NCI-H524 (cell line): Measurements from ENCODE around the gene GSX1.
"Not testable (repeated sequence)": the region's sequence is repeated elsewhere in the genome, so short reads cannot be mapped to it uniquely, and the experiment has no call there.

Experiments used
- DNase-seq, 2 experiments: peaks; one replicate each; lab custom pipeline; 2025; lab: John Stamatoyannopoulos, UW

The GSX1 gene

DNA sequence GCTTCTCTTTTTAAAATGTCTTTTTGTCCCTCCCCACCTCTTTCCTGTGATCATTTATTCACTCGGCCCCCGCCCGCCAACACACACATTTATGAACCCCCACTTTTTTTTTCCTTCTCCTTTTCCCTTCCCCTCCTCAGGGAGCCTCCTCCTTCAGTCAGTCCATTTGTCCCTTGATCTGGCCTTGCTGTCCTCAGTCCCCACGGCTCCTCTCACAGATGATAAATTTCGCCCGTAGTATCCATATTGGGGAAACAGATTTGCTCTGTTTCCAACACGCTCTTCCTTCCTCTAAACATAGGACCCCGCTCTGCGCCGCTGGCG, 2.0 kb downstream of the GSX1 start:
- peak in 1 of 2 experiments; percentile 7 for DNase-seq

DNA sequence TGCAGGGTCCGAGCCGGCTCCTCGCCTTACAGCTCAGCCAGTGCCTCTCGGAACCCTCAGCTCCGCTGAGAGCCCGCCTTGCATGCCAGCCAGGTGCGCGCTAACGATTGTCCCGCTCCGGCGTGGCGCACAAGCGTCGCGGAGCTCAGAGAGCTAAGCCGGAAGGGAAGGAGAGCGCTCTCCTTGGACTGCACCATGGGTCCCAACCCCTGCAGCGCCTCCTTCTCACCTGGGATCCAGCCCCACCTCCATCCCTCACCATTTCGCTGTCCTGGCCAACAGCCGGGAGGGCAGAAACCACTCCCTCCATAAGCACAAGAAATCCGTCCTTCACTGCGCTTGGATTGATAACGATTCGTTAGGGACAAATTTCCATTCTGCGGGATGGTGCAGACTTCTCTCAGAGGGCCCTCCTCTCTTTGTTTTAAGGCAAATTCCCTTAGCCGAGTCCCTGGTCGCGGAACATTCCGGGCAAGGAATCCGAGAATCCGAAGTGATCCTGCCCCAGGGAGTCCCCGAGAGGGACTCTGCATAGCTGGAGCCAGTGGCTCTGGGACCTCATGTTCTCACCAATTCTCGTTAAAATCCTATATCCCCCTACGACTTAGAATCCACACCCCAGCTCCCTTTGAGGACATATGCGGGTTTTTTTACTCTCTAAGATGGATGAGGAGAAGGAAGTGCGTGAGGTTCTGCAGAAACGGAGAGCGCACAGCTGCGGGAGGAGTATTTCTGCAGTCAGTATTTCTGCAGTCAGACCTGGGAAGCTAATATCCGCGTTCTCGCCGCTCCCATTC, 2.8 kb downstream of the GSX1 start:
- DNase-seq, result peak in 1 of 2 experiments; percentile 19

DNA sequence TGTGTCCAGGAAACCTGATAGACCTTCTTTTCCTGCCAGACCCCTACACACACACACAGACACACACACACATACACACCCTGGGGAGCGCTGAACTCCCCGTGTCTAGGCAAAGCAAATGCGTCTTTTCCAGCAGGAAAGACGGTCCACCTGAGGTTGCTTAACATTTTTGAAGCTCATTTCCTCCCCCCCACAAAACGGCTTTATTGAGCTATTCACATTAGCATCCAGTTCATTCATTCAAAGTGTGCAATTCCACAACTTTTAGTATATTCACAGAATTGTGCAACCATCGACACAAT, 3.4 kb downstream of the GSX1 start:
- DNase-seq, result no peak

- peak in 1 of 2 experiments; percentile 33 for DNase-seq
Measured at GRCh38 chr13:27796544-27797227, 4.4 kb downstream of the GSX1 start.

- peak; percentile 59 to 82 for DNase-seq
Measured at GRCh38 chr13:27797228-27797624, 4.9 kb downstream of the GSX1 start.

DNA sequence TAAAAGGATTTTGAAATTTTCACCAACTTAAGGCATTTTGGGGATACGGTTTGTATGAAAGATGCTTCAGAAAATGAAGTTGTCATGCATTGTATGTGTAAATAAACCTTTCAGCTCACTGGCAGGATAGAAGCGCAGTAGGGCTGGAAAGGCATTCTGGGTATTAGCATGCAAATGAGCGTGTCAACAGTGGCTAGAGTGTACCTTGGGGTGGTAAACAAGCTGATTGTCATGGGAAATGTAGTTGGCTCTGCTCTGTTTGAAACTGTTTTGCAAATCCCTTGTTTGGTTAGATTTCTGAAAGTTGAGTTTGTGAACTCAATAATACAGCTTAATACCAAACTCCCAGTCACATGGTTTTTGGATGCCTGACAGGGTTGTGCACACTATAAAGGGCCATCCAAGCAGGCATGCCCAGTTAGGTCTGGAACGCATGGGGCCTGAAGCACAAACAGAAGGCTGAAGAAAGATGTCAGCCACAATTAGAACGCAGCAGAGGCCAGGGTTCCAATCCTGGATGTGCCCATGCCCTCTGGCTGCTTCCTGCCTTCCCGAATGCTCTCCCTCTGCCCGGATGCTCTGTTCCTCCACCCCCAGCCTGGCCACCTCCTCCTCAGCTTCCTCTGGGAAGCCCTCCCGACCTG, 14.6 kb downstream of the GSX1 start:
- no peak for DNase-seq

- no peak for DNase-seq
Measured at GRCh38 chr13:27808851-27809550, 16.7 kb downstream of the GSX1 start.

GRCh38 chr13:27810009-27810408, 17.7 kb downstream of the GSX1 start:
- DNase-seq, result no peak

- no peak for DNase-seq
Measured at GRCh38 chr13:27810461-27810860, 18.2 kb downstream of the GSX1 start.

GRCh38 chr13:27813826-27814225, 21.5 kb downstream of the GSX1 start:
- no peak for DNase-seq

DNA sequence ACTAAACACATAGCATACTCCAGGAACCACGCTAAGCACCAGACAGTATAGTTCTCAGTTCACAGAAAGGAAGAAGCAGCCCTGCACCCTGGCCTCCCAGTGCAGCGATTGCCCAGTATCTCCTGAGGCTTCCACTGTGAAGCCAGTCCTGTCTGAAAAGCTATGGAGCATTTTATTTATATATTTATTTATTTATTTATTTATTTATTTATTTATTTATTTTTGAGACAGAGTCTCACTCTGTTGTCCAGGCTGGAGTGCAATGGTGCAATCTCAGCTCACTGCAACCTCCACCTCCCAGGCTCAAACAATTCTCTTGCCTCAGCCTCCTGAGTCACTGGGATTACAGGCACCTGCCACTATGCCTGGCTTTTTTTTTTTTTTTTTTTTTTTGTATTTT, 25.5 kb downstream of the GSX1 start:
- DNase-seq, result not testable (repeated sequence)

GRCh38 chr13:27820524-27821482, 28.5 kb downstream of the GSX1 start:
- peak in 1 of 2 experiments; percentile 14 for DNase-seq

DNA sequence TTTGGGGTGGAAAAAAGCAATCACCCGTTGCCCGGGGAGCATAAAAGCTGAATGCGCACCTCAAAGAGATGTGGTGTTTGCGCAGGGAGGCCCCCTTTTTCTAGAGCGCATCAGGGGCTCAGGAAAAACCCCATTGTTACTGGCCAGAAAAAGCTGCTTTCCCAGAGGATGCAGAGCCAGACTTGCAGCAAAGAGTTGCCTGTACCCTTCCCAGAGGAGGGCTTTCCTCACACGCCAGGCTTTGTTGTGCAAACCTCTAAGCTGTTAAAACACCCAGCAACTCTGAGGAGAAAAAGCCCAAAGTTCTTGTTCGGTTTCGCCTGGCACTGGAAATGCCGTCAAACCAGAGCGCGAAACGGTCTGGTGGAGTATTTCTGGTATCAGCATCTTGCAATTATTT, 29.3 kb downstream of the GSX1 start:
- no peak for DNase-seq

- DNase-seq, result no peak
Measured at GRCh38 chr13:27822258-27822872, 30.1 kb downstream of the GSX1 start.

DNA sequence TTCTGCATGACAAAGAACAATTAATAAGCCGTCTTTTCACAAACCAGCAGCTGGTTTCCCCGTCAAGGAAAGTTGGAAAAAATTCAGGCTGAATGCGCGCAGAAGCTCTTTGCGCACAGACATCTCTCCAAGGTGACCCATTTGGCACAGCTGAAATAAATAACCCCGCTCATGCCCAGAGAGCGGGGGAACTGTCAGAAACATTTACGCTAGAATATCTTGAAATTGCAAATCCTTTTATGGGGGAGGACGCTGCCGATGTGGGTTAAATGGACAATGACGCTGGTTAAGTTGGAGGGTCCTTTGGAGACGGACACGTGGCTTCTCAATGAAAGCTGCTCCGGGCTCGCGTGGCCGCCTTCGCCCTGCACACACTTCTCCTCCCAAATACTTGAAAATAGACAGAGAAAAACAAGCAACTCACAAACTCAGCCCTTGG, 30.6 kb downstream of the GSX1 start:
- DNase-seq, result no peak

DNA sequence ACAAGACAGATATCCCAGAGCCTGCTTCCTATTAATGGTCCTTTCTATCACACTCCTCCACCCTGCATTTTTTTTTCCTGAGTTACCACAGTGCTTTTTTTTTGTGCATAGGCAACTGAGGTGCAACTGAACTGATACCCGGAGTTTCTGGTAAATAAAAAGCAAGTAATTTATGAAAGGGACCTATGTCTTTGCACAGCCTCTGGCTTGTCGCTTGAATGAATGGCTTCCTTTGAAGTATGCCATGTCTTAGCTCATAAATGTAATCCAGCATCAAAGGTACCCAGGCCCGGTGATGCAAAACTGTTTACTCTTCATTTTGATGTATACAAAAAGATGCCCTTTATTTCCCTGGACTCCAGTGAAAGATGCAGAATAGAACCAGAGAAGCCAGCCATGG, 31.8 kb downstream of the GSX1 start:
- DNase-seq, result no peak

GRCh38 chr13:27825072-27825471, 32.8 kb downstream of the GSX1 start:
- no peak for DNase-seq

GRCh38 chr13:27826379-27827353, 34.4 kb downstream of the GSX1 start:
- DNase-seq, result peak; percentile 93 to 94

- DNase-seq, result no peak
Measured at GRCh38 chr13:27827646-27828045, 35.4 kb downstream of the GSX1 start.

- DNase-seq, result peak; percentile 21 to 68
Measured at GRCh38 chr13:27830010-27830409, 37.7 kb downstream of the GSX1 start.
